ENCODE results near the gene CRACR2A.

The CRACR2A gene

GRCh38 chr12:3592856-3593625, 159.9 kb downstream of the CRACR2A start:
- no peak for DNase-seq

- DNase-seq: no peak
These were observed 163.2 kb downstream of the CRACR2A start for GRCh38 chr12:3589745-3590144.

GRCh38 chr12:3587402-3588013, 165.4 kb downstream of the CRACR2A start:
- no peak for DNase-seq

- DNase-seq: no peak
These were observed 169.1 kb downstream of the CRACR2A start for GRCh38 chr12:3583656-3584334.

- DNase-seq: no peak
These were observed 172.7 kb downstream of the CRACR2A start for GRCh38 chr12:3580094-3580749.

DNA sequence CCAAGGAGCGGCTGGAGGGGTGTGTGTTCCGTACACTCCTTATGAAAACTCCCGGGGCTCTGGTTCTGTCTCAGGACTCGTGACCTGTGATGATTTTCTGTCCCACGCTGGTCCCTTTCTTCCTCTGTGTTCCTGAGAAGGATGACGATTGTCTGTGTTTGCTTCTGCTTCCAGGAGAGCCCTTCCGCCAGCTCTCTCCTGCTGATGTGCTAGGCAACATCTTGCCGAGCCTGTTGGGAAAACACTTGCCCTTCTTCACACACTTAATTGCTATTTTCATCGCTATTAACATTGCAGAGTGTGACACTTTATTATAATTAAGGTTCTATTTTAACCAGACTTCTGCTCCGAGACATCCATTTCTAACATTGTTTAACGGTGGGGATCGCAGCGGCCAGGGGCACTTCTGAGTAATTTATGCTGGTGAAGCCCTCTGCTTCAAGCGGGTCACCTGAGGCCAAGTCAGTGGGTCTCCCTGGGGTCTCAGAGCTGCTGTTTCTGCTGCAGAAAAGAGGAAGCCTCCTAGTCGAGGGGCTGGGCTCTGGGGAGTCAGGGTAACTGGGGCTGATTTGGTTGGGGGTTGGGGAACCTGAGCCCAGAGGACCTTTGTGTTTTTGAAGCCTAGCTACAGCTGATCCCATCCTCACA, 173.3 kb downstream of the CRACR2A start:
- no peak for DNase-seq

DNA sequence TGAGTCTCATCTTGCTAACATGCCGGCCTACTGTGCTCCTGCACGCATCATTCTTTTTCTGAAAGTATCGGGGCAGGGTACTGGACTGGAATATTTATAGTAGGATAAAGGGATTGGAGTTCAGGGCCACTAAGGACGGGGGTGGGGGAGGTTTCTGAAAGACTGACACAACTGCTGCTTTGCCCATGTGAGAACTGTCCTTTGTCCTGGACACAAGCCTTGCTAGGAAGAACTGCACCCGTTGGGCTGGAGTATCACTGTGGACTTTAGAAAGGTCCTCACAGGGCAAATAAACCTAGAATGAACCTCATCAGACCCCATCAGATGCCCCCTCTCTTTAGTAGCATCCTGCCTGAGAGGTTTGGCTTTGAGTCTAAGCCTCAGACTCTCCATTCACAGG, 174.4 kb downstream of the CRACR2A start:
- DNase-seq: no peak

DNA sequence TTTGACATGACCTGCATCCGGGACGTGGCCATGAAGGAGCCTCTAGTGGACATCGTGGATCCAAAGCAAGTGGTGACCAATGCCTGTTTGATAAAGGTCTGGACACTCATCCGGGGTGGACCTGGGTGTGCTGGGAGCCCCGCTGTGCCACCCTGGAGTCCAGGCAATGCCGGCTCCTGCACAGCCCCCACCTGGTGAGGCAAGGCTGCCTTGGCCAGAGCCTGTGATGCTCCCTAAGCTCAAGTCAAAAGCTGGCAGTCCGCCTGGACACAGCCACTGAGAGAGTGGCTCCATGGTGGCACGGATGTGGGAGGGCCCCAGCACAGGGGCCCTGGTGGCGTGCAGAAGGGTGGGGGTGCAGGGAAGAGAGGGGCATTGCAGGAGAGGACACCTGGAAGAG, 176.0 kb downstream of the CRACR2A start:
- DNase-seq: no peak

- no peak for DNase-seq
These were observed 177.9 kb downstream of the CRACR2A start for GRCh38 chr12:3574986-3575385.

- no peak for DNase-seq
These were observed 180.3 kb downstream of the CRACR2A start for GRCh38 chr12:3572560-3572959.

DNA sequence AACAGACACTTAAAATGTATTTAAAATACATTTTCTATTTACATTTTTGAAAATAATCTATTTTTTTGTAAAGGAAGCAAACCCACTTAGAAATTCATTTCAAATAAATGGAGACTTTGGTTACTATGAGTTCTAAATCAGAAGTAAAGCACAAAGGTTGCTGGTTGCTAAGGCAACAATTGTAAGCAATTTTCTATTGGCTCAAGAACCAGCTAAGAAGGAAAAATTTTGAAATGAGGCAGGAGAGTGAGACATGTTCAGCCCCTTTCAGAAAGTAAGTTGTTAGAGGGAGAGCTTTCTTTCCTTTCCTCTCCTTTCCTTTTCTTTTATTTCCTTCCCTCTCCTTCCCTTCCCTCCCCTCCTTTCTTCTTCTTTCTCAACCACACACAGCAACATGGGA, 181.2 kb downstream of the CRACR2A start:
- no peak for DNase-seq

DNA sequence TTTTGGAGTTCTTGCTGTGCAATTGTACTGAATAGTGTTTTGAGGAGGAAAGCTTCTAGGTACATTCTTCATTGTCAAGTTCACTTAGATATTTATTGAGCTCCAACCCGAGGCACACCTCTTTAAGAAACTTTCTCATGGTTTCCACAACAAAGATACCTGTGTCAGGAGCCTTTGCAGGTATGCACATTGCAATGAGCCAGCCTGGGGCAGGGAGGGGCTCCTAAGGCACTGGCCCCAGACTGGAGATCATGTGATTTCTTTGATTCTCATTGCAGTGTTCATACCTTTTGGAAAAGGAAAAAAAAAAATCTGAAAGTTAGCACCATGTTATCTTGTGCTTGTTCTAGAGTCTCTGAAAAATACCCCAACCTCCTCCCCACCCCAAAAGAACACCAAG, 181.6 kb downstream of the CRACR2A start:
- DNase-seq: no peak

GRCh38 chr12:3568695-3569094, 184.2 kb downstream of the CRACR2A start:
- no peak for DNase-seq

- DNase-seq: no peak
These were observed 186.9 kb downstream of the CRACR2A start for GRCh38 chr12:3565985-3566384.
